DND-41 (cell line): Measurements from ENCODE around the gene USP34.
"Not testable (repeated sequence)": the region's sequence is repeated elsewhere in the genome, so short reads cannot be mapped to it uniquely, and the experiment has no call there.

Experiments
- ATAC-seq: fragments of 200-7000 bp; cut with Tn5 transposase; 3 replicates; pipeline ENCODE4 v1.9.1; 2021; ENCODE audit warnings: low read depth; ENCODE audit not compliant: insufficient read depth
- DNase-seq: peaks from one replicate; pipeline ENCODE4 v3.0.0-alpha.2; 2020
- H2AFZ ChIP-seq: 2 replicates; pipeline ENCODE4 v1.6.0; 2012; ENCODE audit warnings: low read depth, low read length
- H3K27ac ChIP-seq: 2 replicates; pipeline ENCODE4 v1.5.1; 2012; ENCODE audit warnings: low read length, inconsistent platforms
- H3K27me3 ChIP-seq: fragments of 200-600 bp; sonication (generic); 2 replicates; pipeline ENCODE4 v1.6.0; 2012; ENCODE audit warnings: low read length, mild to moderate bottlenecking, inconsistent platforms; ENCODE audit not compliant: insufficient read depth, poor library complexity
- H3K36me3 ChIP-seq: 2 replicates; pipeline ENCODE4 v1.5.1; 2012; ENCODE audit warnings: low read length, inconsistent platforms; ENCODE audit not compliant: insufficient read depth
- H3K4me1 ChIP-seq: 2 replicates; pipeline ENCODE4 v1.5.1; 2012; ENCODE audit warnings: mild to moderate bottlenecking, low read length; ENCODE audit not compliant: insufficient read depth
- H3K4me2 ChIP-seq: 2 replicates; pipeline ENCODE4 v1.6.0; 2012; ENCODE audit warnings: mild to moderate bottlenecking, moderate library complexity, low read length, inconsistent platforms; ENCODE audit not compliant: insufficient read depth
- H3K4me3 ChIP-seq, 2 experiments: fragments of 200-600 bp in 1 of 2; shearing (Covaris generic) in 1 of 2; 2 replicates each; pipeline ENCODE4 v1.5.1; 2012 to 2016; ENCODE audit warnings: inconsistent platforms in 2 of 2, low read length in 2 of 2, mild to moderate bottlenecking in 2 of 2, low read depth in 1 of 2, moderate library complexity in 1 of 2
- H3K79me2 ChIP-seq: 2 replicates; pipeline ENCODE4 v1.6.0; 2012; ENCODE audit warnings: low read length, inconsistent platforms; ENCODE audit not compliant: insufficient read depth
- H3K9ac ChIP-seq: 2 replicates; pipeline ENCODE4 v1.6.0; 2012; ENCODE audit warnings: low read depth, mild to moderate bottlenecking, inconsistent platforms, low read length, moderate library complexity
- H3K9me3 ChIP-seq: 2 replicates; pipeline ENCODE4 v1.5.1; 2012; ENCODE audit warnings: low read length, moderate library complexity, mild to moderate bottlenecking, inconsistent platforms; ENCODE audit not compliant: insufficient read depth, severe bottlenecking
- H4K20me1 ChIP-seq: 2 replicates; pipeline ENCODE4 v1.6.0; 2012; ENCODE audit warnings: low read length; ENCODE audit not compliant: insufficient read depth
- EZH2 ChIP-seq: IDR thresholded peaks from 3 replicates; pipeline ENCODE4 v1.6.1; 2012; ENCODE audit warnings: borderline replicate concordance, low read depth, mild to moderate bottlenecking, moderate library complexity, low read length, inconsistent platforms; ENCODE audit not compliant: severe bottlenecking
- TF ChIP-seq, protein P1 (sequence below): IDR thresholded peaks from 2 replicates; pipeline ENCODE4 v1.5.1; 2012; ENCODE audit warnings: borderline replicate concordance, low read length, moderate library complexity, mild to moderate bottlenecking; ENCODE audit not compliant: poor library complexity, severe bottlenecking; ENCODE audit errors: extremely low read depth

USP34 gene

DNA sequence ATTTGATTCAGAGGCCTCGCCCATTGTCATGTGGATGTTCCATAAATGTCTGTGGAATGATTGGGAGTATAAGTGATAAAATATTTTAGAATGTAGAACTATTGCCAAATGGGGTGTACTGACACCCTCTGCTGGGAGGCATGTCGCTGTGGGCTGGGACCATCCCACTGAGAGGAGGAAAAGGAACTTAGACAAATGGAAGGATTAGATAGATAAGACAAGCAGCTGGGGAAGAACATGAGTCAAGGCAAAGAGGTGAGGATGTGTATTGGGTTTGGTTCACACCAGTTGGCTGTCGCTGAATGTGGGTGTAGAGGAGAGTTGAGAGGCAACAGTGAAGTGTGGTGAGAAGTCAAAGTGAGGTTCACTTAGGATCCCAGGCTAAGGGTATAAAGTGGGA lies 304.9 kb downstream of the USP34 start:
- Histone ChIP-seq H3K4me3 (no peak overlapping the region), H4K20me1 (no peaks in the 10 kb centered on the region), H3K36me3 (no peaks in the 10 kb centered on the region), H3K4me1 (no peaks in the 10 kb centered on the region), H3K79me2 (no peaks in the 10 kb centered on the region), H2AFZ (no peak overlapping the region), H3K27me3 (no peaks in the 10 kb centered on the region), H3K9ac (no peak overlapping the region), H3K9me3 (no peaks in the 10 kb centered on the region), H3K4me2 (no peak overlapping the region), H3K27ac (no peak overlapping the region)
- ATAC-seq = no peak
- TF ChIP-seq, protein P1, sequence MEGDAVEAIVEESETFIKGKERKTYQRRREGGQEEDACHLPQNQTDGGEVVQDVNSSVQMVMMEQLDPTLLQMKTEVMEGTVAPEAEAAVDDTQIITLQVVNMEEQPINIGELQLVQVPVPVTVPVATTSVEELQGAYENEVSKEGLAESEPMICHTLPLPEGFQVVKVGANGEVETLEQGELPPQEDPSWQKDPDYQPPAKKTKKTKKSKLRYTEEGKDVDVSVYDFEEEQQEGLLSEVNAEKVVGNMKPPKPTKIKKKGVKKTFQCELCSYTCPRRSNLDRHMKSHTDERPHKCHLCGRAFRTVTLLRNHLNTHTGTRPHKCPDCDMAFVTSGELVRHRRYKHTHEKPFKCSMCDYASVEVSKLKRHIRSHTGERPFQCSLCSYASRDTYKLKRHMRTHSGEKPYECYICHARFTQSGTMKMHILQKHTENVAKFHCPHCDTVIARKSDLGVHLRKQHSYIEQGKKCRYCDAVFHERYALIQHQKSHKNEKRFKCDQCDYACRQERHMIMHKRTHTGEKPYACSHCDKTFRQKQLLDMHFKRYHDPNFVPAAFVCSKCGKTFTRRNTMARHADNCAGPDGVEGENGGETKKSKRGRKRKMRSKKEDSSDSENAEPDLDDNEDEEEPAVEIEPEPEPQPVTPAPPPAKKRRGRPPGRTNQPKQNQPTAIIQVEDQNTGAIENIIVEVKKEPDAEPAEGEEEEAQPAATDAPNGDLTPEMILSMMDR = no peak
- DNase-seq = no peak

DNA sequence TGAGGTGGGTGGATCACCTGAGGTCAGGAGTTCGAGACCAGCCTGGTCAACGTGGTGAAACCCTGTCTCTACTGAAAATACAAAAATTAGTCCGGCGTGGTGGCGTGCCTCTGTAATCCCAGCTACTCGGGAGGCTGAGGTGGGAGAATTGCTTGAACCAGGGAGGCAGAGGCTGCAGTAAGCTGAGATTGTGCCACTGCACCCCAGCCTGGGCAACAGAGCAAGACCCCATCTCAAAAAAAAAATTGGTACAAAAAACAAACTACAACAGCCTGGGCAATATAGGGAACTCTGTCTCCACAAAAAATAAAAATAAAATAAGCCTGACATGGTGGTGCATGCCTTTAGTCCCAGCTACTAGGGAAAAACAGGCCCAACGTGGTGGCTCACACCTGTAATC lies 305.8 kb downstream of the USP34 start:
- not testable (repeated sequence) for H3K4me3 ChIP-seq, H3K79me2 ChIP-seq, H3K9ac ChIP-seq, H3K9me3 ChIP-seq, H3K4me2 ChIP-seq, DNase-seq, ATAC-seq, H3K27me3 ChIP-seq, H3K4me1 ChIP-seq, H3K27ac ChIP-seq, H3K36me3 ChIP-seq, H2AFZ ChIP-seq, H4K20me1 ChIP-seq

DNA sequence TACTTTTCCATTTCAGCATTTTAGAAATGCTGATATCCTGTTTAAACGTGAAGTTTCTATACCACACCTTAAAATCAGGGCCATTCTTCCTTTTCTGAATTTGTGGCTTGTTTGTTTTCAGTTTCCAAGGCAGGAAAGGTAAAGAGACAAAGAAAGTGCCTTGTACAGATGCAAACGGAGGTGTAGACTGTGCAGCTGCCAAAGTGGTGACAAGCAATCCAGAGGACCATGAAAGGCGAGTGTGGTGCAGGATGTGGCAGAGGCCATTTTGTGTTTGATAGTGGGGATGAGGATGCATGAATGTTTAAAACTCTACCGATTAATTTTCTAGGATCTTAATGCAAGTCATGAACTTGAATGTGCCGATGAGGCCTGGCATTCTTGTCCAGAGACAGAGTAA lies 308.2 kb downstream of the USP34 start:
- ATAC-seq (peak; percentile 66; the same call in 2 of the 3 replicates), DNase-seq (no peak)
- H3K4me3 ChIP-seq = no peak overlapping the region
- no peak overlapping the region for H3K27ac ChIP-seq
- H3K79me2 ChIP-seq = no peaks in the 10 kb centered on the region
- H3K9ac ChIP-seq = no peak overlapping the region
- H3K9me3 ChIP-seq = peaks cover 3% of the 10 kb centered on the region
- no peaks in the 10 kb centered on the region for H3K4me1 ChIP-seq
- no peak overlapping the region; the same call in 1 of the 2 replicates for H2AFZ ChIP-seq
- H3K36me3 ChIP-seq = no peaks in the 10 kb centered on the region
- no peak overlapping the region for H3K4me2 ChIP-seq
- H4K20me1 ChIP-seq = no peaks in the 10 kb centered on the region
- TF ChIP-seq, protein P1 = no peak
- no peak for TF ChIP-seq EZH2
- H3K27me3 ChIP-seq = no peaks in the 10 kb centered on the region

DNA sequence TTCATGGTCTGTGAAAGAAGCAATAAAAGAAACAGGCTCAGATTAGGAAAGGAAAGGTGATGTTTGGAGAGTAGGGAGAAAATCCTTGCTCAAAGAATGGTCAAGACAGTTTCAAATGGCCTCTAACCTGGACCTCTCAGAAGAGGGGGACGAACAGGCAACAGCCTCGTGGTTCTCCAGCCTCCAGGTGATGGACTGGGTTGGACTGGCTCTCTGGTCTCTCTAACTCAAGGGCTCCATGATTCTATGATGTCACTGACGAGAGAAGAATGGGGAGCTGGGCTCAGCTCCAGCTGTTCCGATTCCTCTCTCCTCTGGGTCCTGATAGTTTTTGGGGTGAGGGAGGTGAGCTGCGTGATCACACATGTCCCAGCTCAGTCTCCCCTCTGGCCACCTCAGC lies 309.0 kb downstream of the USP34 start, which contains the start of gene C2orf74:
C2orf74 (plus strand) TSS at position 301 of the 400 bp plus-strand sequence. CDS start 327 bp downstream, outside the sequence.
- Histone ChIP-seq H2AFZ (no peak within 1 kb of the TSS; the same call in 1 of the 2 replicates), H3K4me2 (no peak within 1 kb of the TSS), H3K9me3 (peaks cover 3% of the 10 kb centered on the region), H3K27ac (no peak within 1 kb of the TSS), H3K36me3 (no peaks in the 10 kb centered on the region), H3K4me1 (no peaks in the 10 kb centered on the region), H3K79me2 (no peaks in the 10 kb centered on the region), H3K4me3 (no peak within 1 kb of the TSS), H4K20me1 (no peaks in the 10 kb centered on the region), H3K9ac (no peak within 1 kb of the TSS), H3K27me3 (no peaks in the 10 kb centered on the region)
- ATAC-seq (no peak), DNase-seq (no peak)
- TF ChIP-seq EZH2 = no peak
- TF ChIP-seq, protein P1 = no peak
